ENCODE measurements around the gene RDH12. TPM values are rescaled to one million over a fixed set of nuclear protein-coding genes. Genes with fewer than 3 reads are reported as not detected.

Gene RDH12
- total RNA-seq, 4 donors from 2014 or later, result 0.13 TPM; not detected in 3

- ATAC-seq, result peak; percentile 100
- Histone ChIP-seq H3K4me3 (peak within 1 kb of the TSS; percentile 74 to 87 (median 82)), H3K36me3 (peaks cover 0 to 9% of the 10 kb centered on the region in 2 donors), H3K9me3 (no peaks in the 10 kb centered on the region), H3K27ac (peak within 1 kb of the TSS; percentile 61 to 69 (median 66)), H3K27me3 (no peaks in the 10 kb centered on the region), H3K4me1 (peaks cover 6% of the 10 kb centered on the region in 2 donors)
- TF ChIP-seq, protein P1, sequence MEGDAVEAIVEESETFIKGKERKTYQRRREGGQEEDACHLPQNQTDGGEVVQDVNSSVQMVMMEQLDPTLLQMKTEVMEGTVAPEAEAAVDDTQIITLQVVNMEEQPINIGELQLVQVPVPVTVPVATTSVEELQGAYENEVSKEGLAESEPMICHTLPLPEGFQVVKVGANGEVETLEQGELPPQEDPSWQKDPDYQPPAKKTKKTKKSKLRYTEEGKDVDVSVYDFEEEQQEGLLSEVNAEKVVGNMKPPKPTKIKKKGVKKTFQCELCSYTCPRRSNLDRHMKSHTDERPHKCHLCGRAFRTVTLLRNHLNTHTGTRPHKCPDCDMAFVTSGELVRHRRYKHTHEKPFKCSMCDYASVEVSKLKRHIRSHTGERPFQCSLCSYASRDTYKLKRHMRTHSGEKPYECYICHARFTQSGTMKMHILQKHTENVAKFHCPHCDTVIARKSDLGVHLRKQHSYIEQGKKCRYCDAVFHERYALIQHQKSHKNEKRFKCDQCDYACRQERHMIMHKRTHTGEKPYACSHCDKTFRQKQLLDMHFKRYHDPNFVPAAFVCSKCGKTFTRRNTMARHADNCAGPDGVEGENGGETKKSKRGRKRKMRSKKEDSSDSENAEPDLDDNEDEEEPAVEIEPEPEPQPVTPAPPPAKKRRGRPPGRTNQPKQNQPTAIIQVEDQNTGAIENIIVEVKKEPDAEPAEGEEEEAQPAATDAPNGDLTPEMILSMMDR (IDR thresholded peaks at IDR 0.05 in 4 of 5, conservative IDR thresholded peaks at IDR 0.05 in 1 of 5), result no peak
- TF ChIP-seq POLR2A (IDR thresholded peaks at IDR 0.05), result peak; percentile 45 to 63
- in situ Hi-C loops (cut with MboI; ENCODE audit: low sequenced_read_pairs in 4 of 4), result no loop called here
- DNase-seq, result peak; percentile 73 to 77
- intact Hi-C loops (cut with DNase I; ENCODE audit: low total_unique reads), result loop anchor here (2.0 to 5.0 kb wide), 2 partner anchors 21 to 122 kb away; partner anchors contain the start of genes RAD51B, VTI1B and ZFYVE26
Measured at GRCh38 chr14:67695394-67695949, 6.2 kb upstream of the RDH12 start, which contains the start of gene RDH11. Gene RDH11, minus strand, starts transcription at chr14:67695764. Its CDS starts 61 bp downstream, at chr14:67695703.

DNA sequence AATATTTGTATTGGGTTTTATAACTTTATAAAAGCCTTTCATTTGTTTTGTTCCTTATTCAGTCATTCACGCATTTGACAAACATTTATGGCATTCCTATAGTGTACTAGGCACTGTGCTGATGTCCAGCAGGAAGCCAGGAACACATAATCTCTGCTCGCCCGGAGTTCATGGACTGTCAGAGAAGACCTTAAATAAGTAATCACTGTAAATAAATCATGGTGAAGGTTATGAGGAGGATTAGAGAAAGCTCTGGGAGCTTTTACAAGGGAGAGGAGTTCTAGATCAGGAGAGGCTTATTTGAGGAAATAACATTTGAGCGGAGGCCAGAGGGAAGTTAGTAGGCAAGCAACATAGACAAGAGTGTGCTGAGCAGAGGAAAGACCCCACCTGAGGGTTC is 4.7 kb upstream of the RDH12 start:
- no peaks in the 10 kb centered on the region for H3K27me3 ChIP-seq
- no peak for TF ChIP-seq POLR2A (IDR thresholded peaks at IDR 0.05)
- TF ChIP-seq, protein P1 (IDR thresholded peaks at IDR 0.05 in 4 of 5, conservative IDR thresholded peaks at IDR 0.05 in 1 of 5), result no peak
- H3K36me3 ChIP-seq, result no peaks in the 10 kb centered on the region
- H3K4me1 ChIP-seq, result peaks cover 6% of the 10 kb centered on the region in 2 donors
- no peak overlapping the region for H3K27ac ChIP-seq
- H3K4me3 ChIP-seq, result no peak overlapping the region
- H3K9me3 ChIP-seq, result no peaks in the 10 kb centered on the region
- in situ Hi-C loops (cut with MboI; ENCODE audit: low sequenced_read_pairs in 4 of 4) (no loop called here), intact Hi-C loops (cut with DNase I; ENCODE audit: low total_unique reads) (loop anchor here (2.0 to 5.0 kb wide), 2 partner anchors 78 to 120 kb away; partner anchors contain the start of genes ARG2, RAD51B and ZFYVE26)
- DNase-seq (no peak), ATAC-seq (no peak)

DNA sequence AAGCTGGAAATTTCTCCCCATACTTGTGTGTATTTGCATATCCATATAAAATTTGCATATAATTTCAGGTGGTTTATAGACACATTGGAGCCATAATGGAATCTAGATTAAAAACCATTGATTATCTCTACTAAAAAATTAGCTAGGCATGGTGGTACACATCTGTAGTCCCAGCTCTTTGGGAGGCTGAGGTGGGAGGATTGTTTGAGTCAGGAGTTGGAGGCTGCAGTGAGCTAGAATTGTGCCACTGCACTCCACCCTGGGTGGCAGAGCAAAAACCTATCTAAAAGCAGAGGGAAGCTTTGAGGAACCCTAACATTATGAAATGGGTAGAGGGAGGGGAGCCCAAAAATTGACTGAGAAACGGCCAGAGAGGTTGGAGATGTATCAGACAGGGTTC is 3.5 kb upstream of the RDH12 start:
- intact Hi-C loops (cut with DNase I; ENCODE audit: low total_unique reads), result loop anchor here (5.0 kb wide), 1 partner anchor 119 kb away; the partner anchor contains the start of genes RAD51B and ZFYVE26
- H3K4me3 ChIP-seq, result no peak overlapping the region
- TF ChIP-seq, protein P1 (IDR thresholded peaks at IDR 0.05 in 4 of 5, conservative IDR thresholded peaks at IDR 0.05 in 1 of 5), result no peak
- TF ChIP-seq POLR2A (IDR thresholded peaks at IDR 0.05), result no peak
- H3K27ac ChIP-seq, result no peak overlapping the region
- peaks cover 6% of the 10 kb centered on the region in 2 donors for H3K4me1 ChIP-seq
- ATAC-seq (no peak), DNase-seq (no peak)
- no peaks in the 10 kb centered on the region for H3K36me3 ChIP-seq
- no peaks in the 10 kb centered on the region for H3K9me3 ChIP-seq
- H3K27me3 ChIP-seq, result no peaks in the 10 kb centered on the region
- in situ Hi-C loops (cut with MboI; ENCODE audit: low sequenced_read_pairs in 4 of 4), result no loop called here

- Histone ChIP-seq H3K27me3 (no peaks in the 10 kb centered on the region), H3K4me3 (no peak overlapping the region), H3K4me1 (no peaks in the 10 kb centered on the region), H3K9me3 (no peaks in the 10 kb centered on the region), H3K36me3 (no peaks in the 10 kb centered on the region), H3K27ac (no peak overlapping the region)
- in situ Hi-C loops (cut with MboI; ENCODE audit: low sequenced_read_pairs in 4 of 4), result loop anchor here (5.0 to 25.0 kb wide), 7 partner anchors 87 to 279 kb away; partner anchors contain the start of gene ARG2 (in 2 of the 4)
- no peak for ATAC-seq
- intact Hi-C loops (cut with DNase I; ENCODE audit: low total_unique reads), result loop anchor here (1.0 to 5.0 kb wide), 4 partner anchors 86 to 277 kb away; no protein-coding TSS in a partner anchor
- TF ChIP-seq POLR2A (IDR thresholded peaks at IDR 0.05), result no peak
- TF ChIP-seq, protein P1 (IDR thresholded peaks at IDR 0.05 in 4 of 5, conservative IDR thresholded peaks at IDR 0.05 in 1 of 5), result no peak
- no peak for DNase-seq
Measured at GRCh38 chr14:67703997-67704396, 2.3 kb downstream of the RDH12 start.

Data from gastrocnemius medialis (tissue), 4 donors.